ENCODE data around the gene RC3H1.

Gene RC3H1

DNA sequence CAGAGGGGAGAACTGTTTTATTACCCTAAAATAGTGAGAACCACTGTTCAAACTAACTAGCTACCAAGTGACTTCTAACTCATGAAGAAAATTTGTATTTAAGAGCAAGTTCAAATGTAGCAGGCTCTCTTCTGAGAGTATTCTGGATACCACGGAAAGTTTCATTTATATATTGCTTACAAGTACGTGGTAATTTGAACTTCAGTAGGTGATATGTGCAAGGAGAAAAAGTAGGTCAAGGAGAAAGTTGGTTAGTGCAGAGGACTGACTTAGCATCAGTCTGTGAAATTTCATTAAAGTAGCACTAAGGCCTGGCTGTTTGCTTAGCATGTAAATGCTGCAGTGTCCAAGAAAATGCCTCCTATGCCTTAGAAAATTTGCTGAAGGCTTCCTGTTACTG lies 121.7 kb downstream of the RC3H1 start:
- H3K9me3 Mint-ChIP-seq (ENCODE audit: low read depth), result no peaks in the 10 kb centered on the region
- H3K4me1 Mint-ChIP-seq (ENCODE audit: low read depth), result peaks cover 5% of the 10 kb centered on the region
- no peak overlapping the region for H3K4me3 Mint-ChIP-seq
- H3K27ac Mint-ChIP-seq, result no peak overlapping the region
- H3K27me3 Mint-ChIP-seq, result no peaks in the 10 kb centered on the region
- H3K36me3 Mint-ChIP-seq, result peaks cover 16% of the 10 kb centered on the region

DNA sequence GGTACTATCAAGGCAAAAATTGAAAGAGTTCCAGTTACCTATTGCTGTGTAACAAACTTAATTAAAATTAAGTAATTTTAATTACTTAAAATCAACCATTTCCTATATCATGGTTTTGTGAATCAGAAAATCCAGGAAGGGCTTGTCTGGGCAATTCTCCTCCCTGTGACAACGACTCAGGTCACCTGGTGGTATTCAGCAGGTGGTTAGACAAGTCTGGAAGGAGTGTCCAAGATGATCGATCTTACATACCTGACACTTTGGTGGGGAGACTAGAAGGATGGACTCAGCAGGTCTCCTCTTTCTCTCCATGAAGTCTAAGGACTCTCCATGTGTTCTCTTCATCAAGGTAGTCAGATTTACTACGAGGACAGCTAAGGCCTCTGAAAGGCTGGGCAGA lies 128.0 kb downstream of the RC3H1 start:
- Mint-ChIP-seq H3K36me3 (peaks cover 26% of the 10 kb centered on the region), H3K4me3 (no peak overlapping the region), H3K4me1 (ENCODE audit: low read depth) (peaks cover 12% of the 10 kb centered on the region), H3K27ac (no peak overlapping the region), H3K9me3 (ENCODE audit: low read depth) (no peaks in the 10 kb centered on the region), H3K27me3 (no peaks in the 10 kb centered on the region)

DNA sequence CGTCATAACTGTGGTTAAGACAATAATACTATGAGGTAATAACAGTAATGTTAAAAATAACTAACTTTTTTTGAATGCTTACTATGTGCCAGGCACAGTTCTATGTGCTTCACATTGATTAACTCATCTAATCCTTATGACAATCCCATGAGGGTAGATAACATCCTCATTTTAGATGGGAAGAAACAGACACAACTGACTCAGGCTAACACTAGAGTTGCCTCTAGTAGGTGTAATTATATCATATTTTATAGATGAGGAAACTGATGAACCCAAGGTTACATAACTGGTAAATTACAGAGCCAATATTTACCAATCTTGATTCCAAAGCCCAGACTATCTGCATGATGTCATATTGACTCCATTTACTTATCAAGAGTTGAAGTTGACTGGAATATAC lies 128.5 kb downstream of the RC3H1 start:
- no peak overlapping the region for H3K4me3 Mint-ChIP-seq
- H3K27ac Mint-ChIP-seq, result no peak overlapping the region
- H3K27me3 Mint-ChIP-seq, result no peaks in the 10 kb centered on the region
- no peaks in the 10 kb centered on the region for H3K9me3 Mint-ChIP-seq (ENCODE audit: low read depth)
- peaks cover 23% of the 10 kb centered on the region for H3K36me3 Mint-ChIP-seq
- peaks cover 15% of the 10 kb centered on the region for H3K4me1 Mint-ChIP-seq (ENCODE audit: low read depth)

DNA sequence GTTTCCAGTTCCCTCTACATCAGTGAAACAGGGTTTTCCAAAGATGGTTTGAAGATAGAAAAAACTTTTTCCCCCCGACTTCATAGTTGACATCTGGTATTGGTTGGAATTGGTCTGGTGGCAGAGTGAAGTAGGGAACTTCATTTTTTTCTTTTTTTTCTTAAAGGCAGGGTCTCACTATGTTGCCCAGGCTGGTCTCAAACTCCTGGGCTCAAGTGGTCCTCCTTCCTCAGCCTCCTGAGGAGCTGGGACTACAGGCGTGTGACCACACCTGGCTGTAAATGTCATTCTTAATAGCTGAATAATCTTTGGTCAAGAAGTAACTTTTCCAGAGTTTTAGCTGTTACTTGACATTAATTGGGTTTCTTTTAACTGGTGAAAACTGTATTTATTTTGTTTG lies 132.3 kb downstream of the RC3H1 start:
- H3K36me3 Mint-ChIP-seq, result peaks cover 33% of the 10 kb centered on the region
- H3K27me3 Mint-ChIP-seq, result no peaks in the 10 kb centered on the region
- no peaks in the 10 kb centered on the region for H3K9me3 Mint-ChIP-seq (ENCODE audit: low read depth)
- H3K4me1 Mint-ChIP-seq (ENCODE audit: low read depth), result peaks cover 38% of the 10 kb centered on the region
- no peak overlapping the region for H3K27ac Mint-ChIP-seq
- H3K4me3 Mint-ChIP-seq, result no peak overlapping the region

DNA sequence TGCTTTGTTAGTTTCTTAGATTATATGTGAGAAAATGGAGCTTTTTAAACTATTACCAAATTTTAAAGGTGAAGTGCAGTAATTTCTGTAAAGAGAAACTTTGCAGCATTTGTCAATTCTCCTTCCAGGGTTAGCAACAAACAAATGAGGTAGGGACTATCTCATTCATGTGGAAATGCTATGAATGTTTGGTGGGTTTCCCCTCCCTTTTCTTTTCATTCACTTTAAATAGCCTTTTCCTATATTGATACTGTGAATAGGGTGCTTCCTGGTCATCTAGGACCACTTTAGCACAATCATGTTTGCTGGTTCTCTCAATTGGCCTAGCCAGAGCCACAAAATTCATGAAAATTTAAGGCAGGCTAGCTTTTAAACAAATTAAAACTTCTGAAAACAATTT lies 133.4 kb downstream of the RC3H1 start:
- Mint-ChIP-seq H3K36me3 (peaks cover 31% of the 10 kb centered on the region), H3K4me3 (no peak overlapping the region), H3K9me3 (ENCODE audit: low read depth) (no peaks in the 10 kb centered on the region), H3K4me1 (ENCODE audit: low read depth) (peaks cover 36% of the 10 kb centered on the region), H3K27ac (no peak overlapping the region), H3K27me3 (no peaks in the 10 kb centered on the region)

DNA sequence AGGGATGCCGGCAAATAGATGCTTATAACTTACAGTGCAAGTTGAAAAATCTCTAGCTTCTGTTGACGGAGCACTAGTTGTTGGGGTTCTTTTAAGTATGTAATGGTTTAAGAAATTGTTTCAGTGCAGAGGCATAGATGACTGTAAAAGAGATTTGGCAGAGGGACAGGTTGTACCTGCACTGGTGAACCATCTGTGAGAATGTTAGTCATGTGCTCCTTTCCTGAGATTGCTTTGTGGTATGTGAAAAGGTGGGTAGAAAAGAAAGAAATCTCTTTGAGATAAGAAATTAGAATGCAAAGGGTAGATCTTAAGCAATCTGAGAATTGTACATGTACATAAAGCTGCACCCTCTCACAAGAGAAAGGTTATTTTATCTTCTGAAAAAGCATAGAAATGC lies 134.5 kb downstream of the RC3H1 start:
- Mint-ChIP-seq H3K9me3 (ENCODE audit: low read depth) (no peaks in the 10 kb centered on the region), H3K4me3 (no peak overlapping the region), H3K4me1 (ENCODE audit: low read depth) (peaks cover 36% of the 10 kb centered on the region), H3K36me3 (peaks cover 25% of the 10 kb centered on the region), H3K27ac (no peak overlapping the region), H3K27me3 (no peaks in the 10 kb centered on the region)

DNA sequence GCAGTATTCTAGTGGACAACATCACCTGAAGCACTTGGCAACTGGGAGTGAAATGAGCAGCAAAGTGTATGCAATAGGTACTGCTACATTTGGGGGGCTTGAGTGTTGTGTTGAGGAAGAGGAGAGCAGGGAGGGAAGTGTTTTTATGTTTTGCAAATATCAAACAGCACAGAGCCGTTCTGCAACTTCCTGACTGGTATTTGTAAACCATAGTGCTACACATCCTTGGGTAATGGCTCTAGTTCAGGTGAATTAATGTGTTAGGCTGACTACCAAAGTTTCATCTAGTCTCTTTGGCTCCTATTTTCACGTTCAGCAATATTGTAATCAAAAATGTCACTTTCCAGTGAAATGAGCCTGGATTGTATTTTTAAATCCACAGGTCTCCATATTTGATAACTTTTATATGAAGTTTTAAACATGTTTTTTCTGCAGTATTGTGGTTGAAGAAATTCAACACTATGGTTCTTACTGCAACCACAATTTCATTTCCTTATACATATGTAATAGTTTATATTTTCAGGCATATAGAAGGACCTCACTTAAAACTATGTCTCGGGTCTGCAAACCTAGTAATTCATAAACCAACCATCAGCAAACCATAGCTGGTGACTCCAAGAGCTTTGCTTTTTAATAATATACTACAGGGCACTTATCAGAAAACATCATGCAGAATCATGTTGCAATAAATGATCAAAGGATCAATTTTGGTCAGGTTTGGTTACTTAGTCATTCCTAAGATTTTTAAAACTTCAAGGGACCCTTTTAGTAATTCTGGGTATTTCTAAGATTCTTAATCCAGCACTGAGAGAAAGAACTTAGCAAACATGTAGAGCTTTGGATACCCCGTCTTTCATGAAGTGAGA lies 135.2 kb downstream of the RC3H1 start:
- peaks cover 21% of the 10 kb centered on the region for H3K36me3 Mint-ChIP-seq
- H3K9me3 Mint-ChIP-seq (ENCODE audit: low read depth), result no peaks in the 10 kb centered on the region
- no peak overlapping the region for H3K27ac Mint-ChIP-seq
- no peak overlapping the region for H3K4me3 Mint-ChIP-seq
- H3K4me1 Mint-ChIP-seq (ENCODE audit: low read depth), result peaks cover 33% of the 10 kb centered on the region
- no peaks in the 10 kb centered on the region for H3K27me3 Mint-ChIP-seq

DNA sequence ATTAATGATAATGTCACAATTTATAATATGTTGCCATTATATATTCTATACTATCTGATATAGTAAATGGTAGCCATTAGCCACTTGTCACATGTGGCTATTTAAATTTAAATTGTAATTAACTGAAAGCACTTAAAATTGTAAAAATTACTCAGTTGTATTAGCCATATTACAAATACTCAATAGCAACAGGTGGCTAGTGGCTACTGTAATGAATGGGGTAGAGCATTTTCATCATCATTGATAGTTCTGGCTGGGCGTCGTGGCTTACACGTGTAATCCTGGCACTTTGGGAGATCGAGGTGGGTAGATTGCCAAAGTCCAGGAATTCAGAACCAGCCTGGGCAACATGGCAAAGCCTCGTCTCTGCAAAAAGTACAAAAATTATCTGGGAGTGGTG lies 137.5 kb downstream of the RC3H1 start:
- Mint-ChIP-seq H3K36me3 (peaks cover 16% of the 10 kb centered on the region), H3K4me3 (no peak overlapping the region), H3K27me3 (no peaks in the 10 kb centered on the region), H3K9me3 (ENCODE audit: low read depth) (no peaks in the 10 kb centered on the region), H3K27ac (no peak overlapping the region), H3K4me1 (ENCODE audit: low read depth) (peaks cover 28% of the 10 kb centered on the region)

Measured in activated naive CD8-positive, alpha-beta T cell (primary cell).